ENCODE data around the gene PSMG3.

The PSMG3 gene

DNA sequence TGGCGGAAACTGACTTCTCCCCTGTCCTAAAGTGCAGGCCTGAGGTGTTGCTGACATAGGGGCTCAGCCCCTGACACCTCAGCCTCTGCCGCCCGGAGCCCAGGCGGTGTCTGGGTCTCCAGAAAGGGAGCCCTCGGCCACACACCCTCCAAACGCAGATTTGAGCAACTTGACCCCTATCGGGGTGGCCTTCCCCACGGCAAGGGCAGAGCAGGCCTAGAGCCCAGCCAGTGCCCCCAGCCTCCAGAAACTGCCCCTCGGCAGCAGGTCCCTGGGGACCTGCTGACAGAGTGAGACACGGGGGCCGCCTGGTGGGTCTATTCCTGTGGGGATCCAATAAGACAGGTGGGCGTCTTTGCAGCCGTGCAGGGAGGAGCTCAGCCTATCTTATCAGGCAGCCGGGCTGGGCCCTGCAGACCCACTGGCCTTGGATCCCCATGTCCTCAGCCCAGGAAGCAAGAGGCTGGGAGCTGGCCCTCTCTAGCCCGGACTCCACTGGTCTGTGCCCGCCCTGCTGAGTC lies 24.9 kb downstream of the PSMG3 start:
- no peak for DNase-seq (ENCODE audit: low spot score)

DNA sequence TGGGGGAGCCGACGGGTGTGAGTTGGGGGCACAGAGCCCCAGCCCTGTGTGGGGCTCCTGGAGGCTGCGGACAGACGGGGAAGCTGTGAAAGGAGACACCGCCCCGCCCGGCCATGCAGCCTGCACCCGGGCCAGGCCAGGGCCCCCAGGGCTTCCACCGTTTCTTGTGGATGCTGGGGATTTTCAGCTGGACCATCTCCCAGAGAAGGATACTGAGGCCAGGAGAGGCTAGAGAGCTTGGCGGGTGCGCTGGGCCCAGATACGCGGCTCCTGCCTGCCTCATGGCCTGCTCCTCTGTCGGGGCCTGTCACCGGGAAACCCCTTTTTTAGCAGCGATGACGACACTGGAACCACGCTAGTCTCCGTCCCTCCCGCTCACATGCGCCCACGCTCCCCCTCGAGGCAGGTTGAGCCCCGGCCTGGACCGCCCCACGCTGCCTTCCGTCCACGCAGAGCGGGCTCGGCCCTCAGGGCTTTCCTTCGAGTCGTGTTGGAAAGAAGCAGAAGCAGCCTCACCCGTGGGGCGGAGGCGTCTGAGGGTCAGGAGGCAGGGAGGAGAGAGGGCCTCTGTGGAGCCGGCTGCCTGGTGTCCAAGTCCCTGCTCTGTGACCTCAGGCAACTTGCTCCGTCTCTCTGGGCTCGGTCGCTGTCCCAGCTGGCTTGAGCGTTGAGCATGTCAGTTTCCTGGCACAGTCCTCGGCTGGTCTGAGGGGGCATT lies 25.5 kb downstream of the PSMG3 start:
- DNase-seq (ENCODE audit: low spot score): no peak

DNA sequence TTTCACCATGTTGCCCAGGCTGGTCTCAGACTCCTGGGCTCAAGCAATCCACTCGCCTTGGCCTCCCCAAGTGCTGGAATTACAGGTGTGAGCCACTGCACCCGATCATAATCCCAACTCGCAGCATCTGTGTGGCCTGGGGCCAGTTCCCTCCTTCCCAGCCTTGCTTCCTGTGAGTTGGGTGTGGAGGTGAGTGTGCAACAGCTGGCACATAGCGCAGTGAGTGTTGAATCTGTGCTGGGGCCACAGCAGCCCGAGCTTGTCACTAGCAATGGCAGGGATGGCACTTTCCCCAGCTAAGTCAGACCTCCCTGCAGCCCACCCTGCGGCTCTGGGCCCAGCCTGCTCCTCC lies 26.0 kb downstream of the PSMG3 start:
- no peak for DNase-seq (ENCODE audit: low spot score)

DNA sequence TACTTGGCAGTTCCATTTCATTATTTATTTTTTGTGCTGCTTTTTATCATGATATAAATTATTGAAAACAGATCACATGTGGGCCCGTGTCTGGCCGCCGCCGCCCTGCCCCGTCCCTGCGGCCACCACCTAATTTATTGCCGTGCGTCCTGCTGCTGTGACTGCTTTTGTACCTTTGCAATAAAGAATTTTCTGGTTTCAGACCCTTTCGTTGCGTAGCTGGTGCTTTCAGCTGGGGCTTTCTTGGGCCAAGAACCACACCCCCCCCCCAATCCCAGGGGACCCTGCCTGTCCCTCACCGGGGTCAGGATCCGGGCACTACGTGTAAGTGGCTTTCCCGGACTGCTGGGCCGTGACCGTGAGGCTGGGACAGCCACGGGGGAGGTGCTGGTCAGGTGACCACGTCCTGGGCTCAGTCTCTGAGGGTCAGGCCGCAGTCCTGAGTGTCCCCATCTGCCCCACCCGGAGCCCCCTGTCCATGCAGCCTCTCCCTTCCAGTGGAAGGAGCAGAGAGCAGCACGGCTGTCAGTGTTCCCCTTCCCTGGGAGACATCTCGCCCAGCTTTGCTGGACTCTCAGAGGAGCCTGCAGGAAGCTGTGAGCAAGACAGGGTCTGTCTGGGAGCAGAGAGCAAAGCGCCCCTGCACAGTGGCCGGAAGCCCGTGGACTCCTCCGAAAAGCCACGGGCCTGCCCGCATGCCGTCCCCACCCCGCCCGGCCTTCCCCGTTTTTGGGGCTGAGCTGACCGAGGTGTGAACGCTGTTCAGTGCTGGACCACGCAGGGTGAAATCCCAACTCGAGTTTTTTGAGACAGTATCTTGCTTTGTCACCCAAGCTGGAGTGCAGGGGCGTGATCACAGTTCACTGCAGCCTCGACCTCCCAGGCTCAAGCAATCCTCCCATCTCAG lies 26.7 kb downstream of the PSMG3 start:
- DNase-seq (ENCODE audit: low spot score): no peak

DNA sequence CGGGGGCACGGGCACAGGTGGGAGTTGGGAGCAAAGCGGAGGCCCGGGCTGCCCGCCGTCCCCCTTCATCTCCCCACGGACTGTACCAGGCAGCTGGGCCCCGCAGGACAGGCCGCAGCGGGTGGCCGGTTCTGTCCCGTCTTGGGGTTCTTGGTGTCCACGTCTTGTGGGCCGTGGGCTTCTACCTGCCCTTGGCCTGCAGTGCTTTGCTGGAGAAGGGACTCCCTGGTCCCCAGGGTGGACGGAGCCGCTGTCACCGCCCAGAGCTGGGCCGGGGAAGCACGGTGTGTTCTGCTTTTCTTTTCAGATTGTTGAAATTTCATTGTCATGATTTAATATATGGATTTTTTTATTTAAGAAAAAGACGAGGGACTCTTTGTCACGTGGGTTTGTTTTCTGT lies 27.5 kb downstream of the PSMG3 start:
- DNase-seq (ENCODE audit: low spot score): no peak

DNA sequence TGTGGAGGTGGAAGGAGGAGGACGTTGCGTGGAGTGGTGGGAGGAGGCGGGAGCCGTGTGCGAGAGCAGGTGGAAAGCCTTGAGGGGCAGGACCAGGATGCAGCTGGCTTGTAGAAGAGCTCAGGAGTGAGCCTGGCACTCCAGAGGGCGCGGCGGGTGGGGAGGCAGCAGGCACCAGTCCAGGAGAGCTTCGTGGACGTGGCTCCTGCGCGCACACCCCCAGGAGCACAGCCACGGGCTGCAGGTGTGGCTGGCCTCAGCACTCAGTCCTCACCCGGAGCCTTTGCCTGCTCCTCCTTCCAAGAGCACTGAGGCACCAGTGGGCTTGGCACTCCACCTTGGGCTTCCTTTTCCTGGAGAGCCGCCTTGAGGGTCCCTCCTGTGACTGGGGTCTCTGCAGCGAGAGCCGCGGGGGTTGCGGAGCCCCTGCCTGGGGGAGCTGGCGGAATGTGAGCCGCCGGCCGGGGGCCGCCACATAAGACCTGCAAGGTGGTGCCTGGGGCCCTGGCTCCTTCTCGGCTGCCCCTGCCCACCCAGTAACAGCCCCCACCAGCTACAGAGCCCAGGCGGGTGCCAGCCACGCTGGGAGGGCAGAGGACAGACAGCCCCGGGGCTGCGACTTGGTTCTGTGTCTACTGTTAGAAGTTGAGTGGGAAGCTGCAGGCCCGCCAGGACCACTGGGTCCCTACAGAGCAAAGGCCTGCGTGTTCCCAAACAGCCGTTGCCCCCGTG lies 28.2 kb downstream of the PSMG3 start:
- DNase-seq (ENCODE audit: low spot score): no peak

DNA sequence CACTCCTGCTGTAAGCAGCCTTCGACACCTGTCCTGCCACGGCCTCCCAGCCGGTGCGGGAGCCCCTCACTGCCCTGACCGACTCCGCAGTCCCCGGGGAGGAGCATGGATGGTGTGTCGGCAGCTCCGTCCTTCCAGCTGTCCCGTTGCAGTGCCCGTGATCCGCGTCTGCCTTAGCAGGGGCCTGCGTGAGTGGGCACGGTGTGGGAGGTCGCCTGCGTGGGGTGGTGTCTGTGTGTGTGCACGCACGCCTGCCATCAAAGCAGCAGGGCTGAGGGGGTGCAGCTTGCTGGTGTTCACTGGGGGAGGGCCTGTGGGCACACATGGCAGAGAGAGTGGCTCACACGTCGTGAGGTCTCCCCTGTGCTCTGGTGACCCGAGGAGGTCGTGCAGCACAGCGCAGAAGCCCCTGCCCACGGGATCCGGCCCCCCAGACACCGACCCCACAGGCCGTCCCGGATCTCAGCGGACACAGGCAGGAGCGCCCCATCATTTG lies 29.0 kb downstream of the PSMG3 start:
- no peak for DNase-seq (ENCODE audit: low spot score)

DNA sequence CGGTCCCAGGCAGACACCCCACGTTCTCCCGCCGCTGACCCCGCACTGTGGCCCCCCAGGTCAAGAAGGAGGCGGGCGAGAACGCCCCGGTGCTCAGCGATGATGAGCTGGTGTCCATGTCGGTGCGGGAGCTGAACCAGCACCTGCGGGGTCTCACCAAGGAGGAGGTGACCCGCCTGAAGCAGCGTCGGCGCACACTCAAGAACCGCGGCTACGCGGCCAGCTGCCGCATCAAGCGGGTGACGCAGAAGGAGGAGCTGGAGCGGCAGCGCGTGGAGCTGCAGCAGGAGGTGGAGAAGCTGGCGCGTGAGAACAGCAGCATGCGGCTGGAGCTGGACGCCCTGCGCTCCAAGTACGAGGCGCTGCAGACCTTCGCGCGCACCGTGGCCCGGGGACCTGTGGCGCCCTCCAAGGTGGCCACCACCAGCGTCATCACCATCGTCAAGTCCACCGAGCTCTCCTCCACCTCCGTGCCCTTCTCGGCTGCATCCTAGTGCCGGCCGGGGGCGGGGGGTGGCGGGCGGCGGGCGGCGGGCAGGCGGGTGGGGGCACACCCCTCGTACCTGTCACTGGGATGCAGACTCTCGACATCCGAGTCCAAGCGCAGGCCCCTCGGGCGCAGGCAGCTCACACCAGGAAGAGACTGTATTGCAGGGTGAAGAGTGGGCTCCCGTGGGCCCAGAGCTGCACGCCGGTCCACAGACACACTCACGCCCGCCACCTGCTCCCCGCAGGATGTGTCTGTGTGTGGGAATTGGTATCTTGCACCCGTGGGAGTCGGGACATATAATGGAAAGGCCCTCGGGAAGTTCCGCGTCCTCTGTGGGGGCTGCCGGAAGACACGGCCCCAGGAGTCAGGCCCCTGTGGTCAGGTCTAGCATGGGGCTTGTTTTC lies 29.7 kb downstream of the PSMG3 start:
- DNase-seq (ENCODE audit: low spot score): no peak

DNA sequence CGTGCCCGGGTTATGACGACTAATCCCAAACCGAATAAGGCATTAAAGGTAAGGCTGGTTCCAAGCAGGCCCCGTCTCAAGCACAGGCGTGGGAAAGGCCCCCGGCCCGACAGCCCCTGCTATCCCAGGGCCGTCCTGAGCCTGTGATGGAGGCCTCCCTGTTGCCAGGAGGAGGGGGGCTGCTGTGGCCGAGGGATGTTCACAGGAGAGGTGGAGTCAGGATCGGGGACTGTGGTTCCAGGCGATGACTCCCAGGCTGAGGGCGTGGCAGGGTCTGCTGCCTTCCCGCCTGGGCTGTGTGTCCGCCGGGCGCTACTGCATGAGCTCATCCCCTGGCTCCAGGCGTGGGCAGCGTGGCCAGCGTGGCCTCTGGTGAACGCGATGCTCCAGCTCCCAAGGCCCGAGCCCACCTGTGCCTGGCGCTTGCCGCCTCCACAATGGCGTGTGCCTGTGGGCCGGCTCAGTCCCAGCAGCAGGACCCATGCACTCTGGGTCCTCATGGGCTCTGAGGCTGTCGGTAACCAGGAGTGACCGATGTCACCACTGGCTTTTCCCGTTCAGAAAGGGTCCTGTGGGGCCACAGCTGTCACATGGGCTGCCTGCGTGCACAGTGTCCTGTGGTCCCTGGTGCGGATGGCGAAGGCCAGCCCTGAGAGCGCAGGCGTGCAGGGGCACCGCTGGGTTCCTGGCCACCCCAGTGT lies 30.5 kb downstream of the PSMG3 start:
- no peak for DNase-seq (ENCODE audit: low spot score)

DNA sequence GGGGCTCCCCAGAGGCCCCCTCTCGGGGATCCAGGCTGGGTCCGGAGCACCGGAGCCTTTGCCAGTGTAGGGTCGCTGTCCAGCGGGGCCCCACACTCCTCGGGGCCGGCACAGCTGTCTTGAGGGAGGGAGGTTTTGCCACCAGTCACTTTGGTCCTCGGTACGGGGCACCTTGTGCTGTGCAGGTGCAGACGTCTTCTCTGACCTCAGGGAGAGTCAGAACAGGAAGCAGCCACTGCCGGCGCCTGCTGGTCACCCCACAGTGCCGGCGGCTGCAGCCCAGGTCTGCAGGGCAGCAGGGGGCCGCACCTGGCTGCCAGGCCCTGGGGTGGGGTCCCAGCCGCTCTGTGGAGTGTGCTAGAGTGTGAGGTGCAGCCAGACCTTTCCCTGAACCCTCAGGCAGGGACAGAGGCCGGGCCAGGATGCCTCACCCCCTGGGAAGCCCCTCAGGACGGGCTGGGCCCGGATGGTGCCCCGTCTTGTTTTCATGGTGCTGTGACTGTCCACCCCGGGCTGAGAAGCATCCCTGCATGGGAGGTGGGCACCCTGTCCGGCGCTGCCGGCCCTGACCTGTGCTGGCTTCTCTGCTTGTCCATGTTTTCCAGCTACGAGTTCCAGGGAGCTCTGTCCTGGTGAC lies 31.2 kb downstream of the PSMG3 start:
- DNase-seq (ENCODE audit: low spot score): no peak

DNA sequence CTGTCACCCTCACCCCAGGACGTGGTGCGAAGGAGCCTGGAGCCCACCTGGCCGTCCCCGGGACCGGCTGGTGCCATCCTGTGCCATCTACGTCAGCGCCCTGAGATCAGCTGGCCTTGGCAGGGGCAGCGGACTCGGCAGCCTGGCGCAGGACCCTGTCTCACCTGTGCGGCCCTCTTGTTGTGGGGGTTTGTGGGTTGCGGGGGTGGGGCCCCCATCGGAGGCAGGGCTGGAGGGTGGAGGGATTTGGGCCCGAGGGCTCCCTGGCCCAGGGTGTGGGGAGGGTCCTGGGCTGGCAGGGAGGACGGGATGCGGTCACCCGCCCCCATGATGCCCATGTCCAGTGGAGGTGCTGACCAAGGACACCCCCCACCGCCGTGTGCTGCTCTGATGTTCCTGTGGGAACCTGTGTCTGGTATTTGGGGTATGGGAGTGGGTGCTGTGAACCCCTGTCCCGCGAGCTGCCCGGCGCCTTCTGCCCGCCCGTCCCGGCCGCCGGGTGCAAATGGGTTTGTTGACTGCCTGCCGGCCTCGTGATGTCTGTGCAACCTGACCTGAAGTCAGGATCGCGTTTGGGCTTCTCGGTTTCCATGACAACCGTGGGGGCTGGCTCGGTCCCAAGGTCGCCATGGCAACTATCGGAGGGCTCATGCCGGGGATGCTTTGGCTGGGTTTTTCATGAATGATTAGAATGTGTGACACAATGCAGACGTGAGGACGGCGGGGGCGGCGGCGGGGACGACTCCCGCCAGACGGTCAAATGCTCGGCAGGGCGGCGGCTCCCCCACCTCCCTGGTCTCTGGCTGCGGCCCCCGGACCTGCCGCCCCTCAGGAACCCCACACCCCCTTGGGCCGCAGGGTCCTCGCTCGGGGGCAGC lies 32.1 kb downstream of the PSMG3 start:
- no peak for DNase-seq (ENCODE audit: low spot score)

DNA sequence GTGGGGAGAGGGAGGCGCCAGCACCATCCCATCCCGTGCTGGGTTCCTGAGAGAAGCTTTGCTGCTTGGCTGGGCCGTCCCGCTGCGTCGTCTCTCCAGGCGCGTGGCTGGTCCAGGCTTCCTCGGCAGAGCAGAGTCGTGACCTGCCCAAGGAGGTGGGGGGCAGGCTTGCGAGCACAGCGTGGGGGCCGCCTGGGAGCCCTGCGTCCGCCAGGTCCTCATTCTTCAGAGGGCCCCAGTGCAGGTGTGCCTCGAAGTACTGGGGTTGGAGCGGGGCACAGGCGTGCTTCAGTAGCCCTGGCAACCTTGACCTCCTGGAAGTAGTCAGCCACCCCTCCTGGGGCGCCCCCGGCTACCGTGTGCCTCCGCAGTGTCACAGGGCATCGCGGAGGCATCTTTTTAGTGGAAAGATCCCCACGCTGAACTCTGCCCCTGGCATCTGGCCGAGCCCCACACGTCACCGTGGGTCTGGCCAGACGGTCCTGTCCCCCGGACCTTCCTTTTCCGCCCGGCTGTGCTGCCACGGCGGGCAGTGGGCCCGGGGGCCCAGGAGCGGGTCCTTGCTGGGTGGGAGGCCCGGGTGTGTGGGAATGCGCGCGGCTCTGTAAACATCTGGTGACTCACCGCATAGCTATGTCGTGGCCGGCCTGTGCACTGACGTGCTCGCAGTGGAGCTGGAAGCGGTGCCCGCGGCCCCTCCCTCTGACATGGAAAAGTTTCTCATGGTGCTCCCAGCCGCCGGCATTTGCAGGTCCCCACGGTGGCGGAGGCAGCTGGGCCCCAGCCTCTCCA lies 32.9 kb downstream of the PSMG3 start:
- peak; percentile 63 for DNase-seq (ENCODE audit: low spot score)

DNA sequence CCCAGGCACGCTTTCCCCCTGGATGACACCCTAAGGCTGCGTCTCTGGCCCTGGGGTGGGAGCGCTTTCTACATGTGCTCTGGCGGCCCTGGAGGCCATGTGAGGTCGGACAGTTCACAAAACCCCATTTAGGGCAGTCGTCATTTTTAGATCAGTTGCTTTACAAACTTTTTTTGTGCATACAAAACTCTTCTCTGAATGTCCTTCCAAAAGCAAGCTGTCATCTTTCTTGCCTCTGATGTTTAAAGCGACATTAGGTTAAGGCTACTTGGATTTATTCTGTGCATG lies 33.4 kb downstream of the PSMG3 start:
- no peak for DNase-seq (ENCODE audit: low spot score)

DNA sequence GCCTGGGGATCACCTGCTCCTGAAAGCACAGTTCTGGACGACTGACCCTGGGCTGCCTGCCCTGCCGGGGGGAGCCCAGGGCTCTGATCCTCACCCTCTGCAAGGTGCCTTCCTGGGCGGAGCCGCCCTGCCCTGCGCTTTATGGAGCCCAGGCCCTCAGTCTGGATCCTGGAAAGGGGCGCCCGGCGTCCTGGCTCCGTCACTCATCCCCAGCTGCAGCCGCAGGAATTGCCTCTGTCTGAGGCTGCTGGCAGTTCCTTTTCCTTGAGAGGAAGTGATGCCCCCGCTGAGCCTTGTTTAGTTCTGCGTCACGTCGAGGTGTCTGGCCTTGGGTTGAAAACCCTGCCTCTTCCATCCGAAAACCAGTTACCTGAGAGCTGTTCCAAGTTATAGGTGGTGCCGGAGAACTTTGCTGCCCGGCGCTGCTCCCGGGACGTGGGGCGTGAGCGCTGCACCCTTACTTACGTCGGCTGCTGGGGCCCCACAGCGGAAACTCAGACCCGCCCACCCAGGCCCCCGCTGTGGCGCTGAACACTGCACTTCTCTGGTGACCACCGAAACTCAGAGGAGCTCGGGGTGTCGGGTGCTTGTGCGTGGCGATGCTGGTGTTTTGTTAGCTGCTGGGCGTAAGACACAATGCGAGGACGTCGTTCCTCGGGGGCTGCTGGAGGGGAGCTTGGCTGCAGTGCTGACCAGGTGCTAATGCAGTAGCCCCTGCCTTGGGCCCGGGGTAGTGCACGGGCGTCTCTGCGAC lies 34.0 kb downstream of the PSMG3 start:
- no peak for DNase-seq (ENCODE audit: low spot score)

DNA sequence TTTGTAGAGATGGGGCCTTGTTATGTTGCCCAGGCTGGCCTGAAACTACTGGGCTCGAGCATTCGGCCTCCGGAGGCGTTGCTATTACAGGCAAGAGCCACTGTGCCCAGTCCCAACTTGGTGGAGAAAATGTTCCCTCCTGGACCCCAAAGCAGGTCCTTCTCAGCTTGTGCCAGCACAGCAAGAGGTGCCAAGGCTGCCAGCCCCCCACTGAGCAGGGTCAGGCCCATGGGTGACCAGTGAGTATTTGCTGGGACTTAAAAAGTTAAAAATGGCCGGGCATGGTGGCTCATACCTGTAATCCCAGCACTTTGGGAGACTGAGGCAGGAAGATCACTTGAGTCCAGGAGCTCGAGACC lies 34.8 kb downstream of the PSMG3 start:
- DNase-seq (ENCODE audit: low spot score): no peak

DNA sequence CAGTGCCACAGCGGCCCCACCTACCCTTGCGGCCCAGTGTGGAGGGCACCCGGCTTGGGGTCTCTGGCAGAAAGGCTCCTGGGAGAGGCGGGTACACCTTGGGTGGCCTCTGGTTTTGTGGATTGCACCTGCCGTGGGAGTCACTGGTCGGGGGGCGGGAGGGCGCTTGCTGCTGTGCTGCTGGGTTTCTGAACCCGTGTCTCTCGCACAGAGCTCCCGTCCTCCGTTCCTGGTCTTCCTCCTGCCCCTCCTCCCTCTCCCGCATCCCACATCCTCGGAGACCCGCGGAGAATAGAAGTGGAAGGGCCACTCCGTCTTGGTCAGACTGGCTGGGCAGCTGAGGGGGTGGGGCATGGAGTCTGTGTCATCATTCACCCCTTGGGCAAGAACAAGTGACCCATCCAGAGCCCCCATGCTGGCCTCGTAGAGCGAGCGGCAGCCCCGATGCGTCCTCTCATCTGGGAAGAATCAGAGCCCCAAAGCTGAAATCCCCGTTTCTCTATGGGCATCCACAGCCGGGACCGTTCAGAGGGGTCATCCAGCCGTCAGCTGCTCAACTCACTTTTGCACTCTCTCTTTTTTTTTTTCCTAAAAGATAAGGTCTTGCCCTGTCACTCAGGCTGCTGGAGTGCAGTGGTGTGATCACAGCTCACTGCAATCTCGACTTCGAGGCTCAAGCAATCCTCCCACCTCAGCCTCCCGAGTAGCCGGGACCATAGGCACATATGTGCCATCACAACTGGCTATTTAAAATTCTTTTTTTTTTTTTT lies 35.3 kb downstream of the PSMG3 start:
- no peak for DNase-seq (ENCODE audit: low spot score)
